Stimulated activated CD4-positive, alpha-beta T cell treated with anti-CD3 and anti-CD28 coated beads, Interleukin-12 subunit alpha, Interleukin-12 subunit beta, amount 100 ng/mL, for 4 hours (primary cell): ENCODE results near the gene ELAVL4.

ENCODE experiments used
- DNase-seq: peaks from one replicate; pipeline ENCODE4 v3.0.0-alpha.2; 2020

The ELAVL4 gene

DNA sequence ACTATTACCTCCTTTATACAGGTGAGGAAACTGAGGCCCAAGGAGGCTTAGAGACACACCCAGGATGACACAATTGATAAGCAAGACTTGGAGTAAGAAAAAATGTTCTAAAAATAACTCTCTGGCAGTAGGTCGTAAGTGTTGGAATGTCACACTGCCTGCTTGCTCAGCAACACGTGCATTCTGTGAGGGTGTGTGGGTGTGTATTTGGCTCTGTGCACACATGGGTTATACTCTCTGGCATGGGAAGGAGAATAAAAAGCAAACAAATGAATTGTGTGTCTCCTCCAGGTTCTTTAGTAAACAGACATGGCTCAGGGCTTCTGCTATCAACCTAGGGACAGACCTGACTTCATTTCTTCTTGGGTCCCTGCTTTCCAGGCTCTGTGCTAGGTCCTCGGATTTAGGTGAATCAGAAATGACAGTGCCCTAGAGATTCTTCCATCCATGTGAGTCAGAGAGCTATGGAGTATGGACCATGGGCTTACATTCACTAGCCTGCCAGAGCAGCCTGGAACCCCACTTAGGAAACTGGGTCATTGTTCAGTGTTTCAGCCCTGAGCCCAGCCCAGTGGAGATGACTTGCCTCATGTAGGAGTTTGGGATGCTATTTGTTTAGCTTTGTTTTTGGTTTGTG, 72.4 kb downstream of the ELAVL4 start:
- DNase-seq: no peak

- no peak for DNase-seq
These were observed 74.8 kb downstream of the ELAVL4 start for GRCh38 chr1:50183378-50184133.

- no peak for DNase-seq
These were observed 80.6 kb downstream of the ELAVL4 start for GRCh38 chr1:50189369-50189768.

DNA sequence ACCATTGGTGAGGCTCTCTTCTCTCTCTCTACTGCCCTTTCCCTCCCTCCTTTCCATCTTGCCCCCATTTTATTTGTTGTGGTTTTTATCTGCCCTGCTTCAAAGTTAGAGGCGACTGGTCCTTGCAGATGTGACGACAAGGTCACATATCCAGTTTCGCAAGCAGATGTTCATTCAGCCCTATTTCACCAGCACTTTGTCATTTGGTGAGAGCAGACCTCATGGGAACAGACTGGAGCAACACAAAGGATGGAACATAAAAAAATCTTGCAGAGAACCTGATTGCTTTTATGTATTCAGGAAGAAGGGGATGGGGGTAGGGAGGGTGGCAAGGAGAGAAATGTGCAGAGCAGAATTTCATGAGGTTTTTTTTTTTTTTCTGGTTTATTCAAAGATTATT, 84.3 kb downstream of the ELAVL4 start:
- no peak for DNase-seq

- no peak for DNase-seq
These were observed 86.5 kb downstream of the ELAVL4 start for GRCh38 chr1:50195205-50195604.

- DNase-seq: no peak
These were observed 87.4 kb downstream of the ELAVL4 start for GRCh38 chr1:50196081-50196480.

- no peak for DNase-seq
These were observed 88.5 kb downstream of the ELAVL4 start for GRCh38 chr1:50197216-50197615.

- DNase-seq: no peak
These were observed 99.6 kb downstream of the ELAVL4 start for GRCh38 chr1:50208315-50208714.

DNA sequence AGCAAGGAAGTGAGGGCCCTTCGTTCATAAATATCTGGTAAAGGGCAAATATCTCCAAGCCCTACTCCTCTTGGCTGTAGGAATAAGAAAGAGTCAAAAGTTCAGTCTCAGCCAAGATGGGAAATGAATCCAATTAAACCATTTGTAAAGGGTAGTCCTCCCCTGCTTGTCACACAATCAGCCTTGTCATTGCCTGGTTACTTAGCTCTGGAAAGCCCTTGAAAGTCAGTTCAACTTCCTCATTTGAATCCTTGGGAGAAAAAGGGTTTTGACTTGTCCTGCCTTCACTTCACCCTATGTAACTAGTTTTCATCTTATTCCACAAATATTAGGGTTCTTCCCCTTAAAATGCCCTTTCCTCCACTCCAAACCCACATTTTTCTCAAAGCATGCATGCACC, 100.0 kb downstream of the ELAVL4 start:
- DNase-seq: no peak

DNA sequence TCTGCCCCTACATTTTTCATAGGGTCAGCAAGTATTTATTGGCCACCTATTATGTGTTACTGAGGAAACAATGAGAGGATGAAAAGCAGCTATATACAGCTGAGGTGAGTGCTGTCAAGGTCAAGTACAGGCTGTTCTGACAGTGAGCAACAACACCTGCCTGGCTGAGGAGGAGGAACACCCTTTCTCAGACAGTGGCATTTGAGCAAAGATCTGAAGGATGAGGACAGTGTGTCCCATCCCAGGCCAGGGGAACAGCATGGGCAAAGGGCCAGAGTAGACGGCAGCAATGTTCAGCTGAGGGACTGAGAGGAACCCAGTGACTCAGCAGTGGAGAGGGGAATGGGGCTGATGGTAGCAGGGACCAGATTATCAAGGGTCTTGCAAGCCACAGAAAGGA, 101.0 kb downstream of the ELAVL4 start:
- DNase-seq: no peak

DNA sequence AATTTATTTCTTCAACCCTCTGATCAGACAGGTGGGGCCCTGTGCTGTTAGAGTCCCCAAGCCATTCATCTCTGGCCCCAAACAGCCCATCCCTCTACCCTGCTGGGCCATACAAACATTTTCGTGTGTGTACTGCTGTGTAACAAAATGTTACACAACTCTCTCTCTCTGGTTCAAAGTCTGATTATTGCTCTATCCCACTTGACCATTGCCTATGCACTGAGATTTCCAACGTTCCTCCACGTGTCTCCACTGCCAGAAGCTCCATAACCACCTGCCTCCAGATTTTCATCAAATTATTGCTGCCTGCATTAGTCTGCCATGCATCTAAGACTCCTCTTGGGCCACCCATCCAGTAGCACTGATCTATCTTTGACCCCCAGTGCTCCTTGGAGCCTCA, 104.8 kb downstream of the ELAVL4 start:
- DNase-seq: no peak

DNA sequence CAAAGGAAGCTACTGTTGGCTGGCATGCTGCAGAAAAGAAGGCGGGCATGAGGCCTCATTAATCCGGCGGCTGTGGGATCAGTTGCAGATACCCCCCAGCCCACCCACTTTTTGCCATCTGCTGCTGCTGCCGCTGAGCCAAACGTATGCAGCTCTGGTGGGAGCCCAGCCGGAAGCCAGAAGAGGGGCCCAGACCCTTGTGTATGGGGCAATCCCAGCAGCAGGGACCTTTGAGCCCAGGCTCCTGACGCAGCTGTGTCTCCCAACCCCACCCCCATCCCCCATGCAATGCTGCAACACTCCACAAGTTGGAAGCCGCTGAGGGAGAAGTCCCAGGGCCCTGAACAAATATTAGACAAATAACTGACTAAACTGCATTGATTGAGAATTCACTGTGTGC, 106.0 kb downstream of the ELAVL4 start:
- DNase-seq: no peak

- no peak for DNase-seq
These were observed 109.8 kb downstream of the ELAVL4 start for GRCh38 chr1:50218344-50219120.

DNA sequence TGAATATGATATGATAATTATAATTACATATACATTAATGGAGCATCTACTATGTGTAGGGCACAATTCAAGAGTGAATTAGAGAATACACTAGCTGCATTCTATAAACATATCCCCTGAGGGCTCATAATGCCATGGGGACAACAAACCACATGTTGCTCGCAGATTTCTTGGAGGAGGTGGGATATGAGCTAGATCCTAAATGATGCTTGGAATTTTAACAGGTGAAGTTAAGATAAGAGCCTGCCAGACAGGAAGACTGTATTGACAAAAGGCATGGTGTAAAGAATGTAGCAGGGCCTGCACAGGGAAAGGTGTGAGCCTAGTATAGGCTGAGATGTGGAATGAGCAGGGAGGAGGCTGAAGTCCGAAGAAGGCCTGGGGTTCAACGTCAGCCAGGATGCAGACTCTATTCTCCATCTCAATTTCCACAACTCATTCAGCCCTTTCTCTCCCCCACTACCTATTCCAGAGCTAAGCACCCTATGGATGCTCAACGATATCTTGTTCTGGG, 120.2 kb downstream of the ELAVL4 start:
- no peak for DNase-seq

- no peak for DNase-seq
These were observed 122.5 kb downstream of the ELAVL4 start for GRCh38 chr1:50231209-50231608.

- DNase-seq: no peak
These were observed 123.6 kb downstream of the ELAVL4 start for GRCh38 chr1:50232336-50232735.

DNA sequence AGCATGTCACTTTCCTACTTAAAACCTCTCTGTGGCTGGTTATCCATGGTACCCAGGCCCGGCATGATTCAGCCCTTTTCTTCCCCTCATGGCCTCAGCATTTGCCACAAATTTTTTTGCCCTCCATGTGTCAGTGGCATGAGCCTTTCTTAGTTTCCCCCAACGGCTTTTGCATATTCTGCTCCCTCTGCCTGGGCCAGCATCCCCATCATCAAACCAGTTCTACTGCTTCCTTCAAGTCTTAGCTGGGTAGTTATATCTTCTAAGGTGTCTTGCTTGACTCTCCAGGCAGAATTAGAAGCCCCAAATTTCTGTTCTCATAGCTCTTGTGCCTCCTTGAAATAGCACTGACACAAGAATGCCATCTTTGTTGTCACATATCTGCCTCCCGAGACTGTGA, 127.9 kb downstream of the ELAVL4 start:
- DNase-seq: no peak

DNA sequence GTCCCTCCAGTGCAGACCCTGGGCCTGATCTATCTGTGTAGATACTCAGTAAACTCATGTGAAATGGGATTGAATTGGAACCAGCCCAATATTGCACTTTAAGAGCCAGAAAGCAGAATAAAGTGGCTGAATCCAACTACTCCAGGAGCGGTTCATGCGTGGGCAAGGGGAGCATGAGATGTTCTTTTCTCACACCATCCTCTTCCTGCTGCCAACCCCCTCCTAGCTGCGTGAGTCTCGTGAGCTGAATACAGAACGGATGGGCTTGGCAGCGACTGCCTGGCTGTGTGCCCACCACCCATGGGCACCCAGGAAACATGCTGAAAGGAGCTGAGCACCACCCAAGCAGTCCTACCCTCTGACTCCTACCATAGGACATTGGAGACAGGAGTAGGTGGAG, 128.3 kb downstream of the ELAVL4 start:
- DNase-seq: no peak

DNA sequence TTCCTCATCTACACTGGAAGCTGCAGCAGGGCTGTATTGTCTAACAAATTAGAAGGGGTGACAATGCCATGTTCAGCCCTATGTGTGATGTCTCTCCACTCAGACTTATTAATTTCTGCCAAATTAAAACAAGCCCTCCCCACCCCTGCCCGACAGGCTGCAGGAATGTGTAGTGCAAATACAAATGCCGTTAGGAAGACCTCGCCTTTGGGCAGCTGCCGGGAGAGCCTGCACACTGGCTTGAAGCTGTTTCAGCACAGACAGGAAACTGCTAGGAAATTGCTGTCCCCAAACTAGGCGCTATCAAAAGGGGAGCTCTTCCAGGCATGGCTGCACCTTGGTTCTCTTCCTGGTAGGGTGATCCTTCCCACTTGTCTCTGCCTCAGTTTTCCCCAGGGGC, 135.2 kb downstream of the ELAVL4 start:
- no peak for DNase-seq

DNA sequence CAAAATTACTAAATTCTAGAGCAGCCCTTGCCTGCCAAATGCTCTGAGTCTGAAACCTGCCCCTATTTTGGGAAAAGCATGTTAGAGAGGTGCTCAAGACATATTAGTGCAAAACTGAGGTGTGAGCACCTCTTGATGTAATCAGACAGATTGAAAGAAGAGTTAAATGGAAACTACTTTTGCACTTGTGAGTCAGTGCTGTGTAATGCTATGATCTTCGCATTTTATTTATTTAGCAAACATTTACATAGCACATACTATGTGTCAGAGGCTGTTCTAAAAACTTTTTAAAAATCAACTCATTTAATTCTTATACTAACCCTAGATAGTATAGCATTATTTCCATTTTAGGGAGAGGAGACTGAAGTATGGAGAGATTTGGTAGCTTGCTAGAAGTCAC, 138.1 kb downstream of the ELAVL4 start:
- DNase-seq: no peak

DNA sequence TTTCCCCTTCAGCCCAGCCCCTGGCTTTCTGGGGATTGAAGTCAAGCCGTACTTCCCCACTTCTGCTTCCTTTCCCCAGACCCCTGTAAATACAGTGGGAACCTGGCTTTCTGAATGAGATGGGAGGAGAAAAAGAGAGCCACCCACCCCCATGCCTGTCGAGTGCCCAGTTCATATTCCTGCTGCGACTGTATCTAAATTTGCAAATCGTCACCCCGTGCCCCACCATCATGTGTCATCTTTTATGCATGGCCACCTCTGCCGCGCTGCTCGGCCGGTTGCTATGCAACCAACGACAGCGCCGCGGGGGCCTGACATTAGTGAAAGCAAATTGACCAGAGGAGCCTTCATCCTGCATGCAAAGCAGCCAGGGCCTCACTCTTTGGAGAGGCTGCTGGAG, 143.0 kb downstream of the ELAVL4 start:
- DNase-seq: no peak

- no peak for DNase-seq
These were observed 143.5 kb downstream of the ELAVL4 start for GRCh38 chr1:50252196-50252595.
